HEK293 (cell line): ENCODE results near the gene OR6K3.
"Not testable (repeated sequence)": the region's sequence is repeated elsewhere in the genome, so short reads cannot be mapped to it uniquely, and the experiment has no call there.

Experiments used
- CTCF ChIA-PET: fragments of 350-600 bp; formaldehyde crosslinking; extraction: SDS; loops from one replicate; lab custom pipeline; 2021; ENCODE audit warnings: antibody characterized with exemption; lab: Yijun Ruan, JAX
- POLR2A ChIA-PET: fragments of 300-600 bp; formaldehyde crosslinking; extraction: SDS; loops from one replicate; lab custom pipeline; 2020; ENCODE audit warnings: antibody characterized with exemption, inconsistent platforms; lab: Yijun Ruan, JAX
- H3K27ac ChIP-seq: fragments of 200-500 bp; sonication (Bioruptor generic); 2 replicates; pipeline ENCODE4 v1.5.1; 2014; ENCODE audit warnings: low read depth, low read length, control low read depth, inconsistent platforms; ENCODE audit errors: extremely low read depth
- H3K36me3 ChIP-seq, 2 experiments: fragments of 200-500 bp in 1 of 2; sonication (Bioruptor generic) in 1 of 2; 1 replicate in 1 of 2; 2 replicates in 1 of 2; pipeline ENCODE4 v1.5.1; 2014 to 2017; ENCODE audit warnings: inconsistent platforms in 2 of 2, low read length in 2 of 2; ENCODE audit not compliant: control insufficient read depth in 2 of 2, insufficient read depth in 1 of 2
- H3K4me1 ChIP-seq: fragments of 200-500 bp; sonication (Bioruptor generic); 2 replicates; pipeline ENCODE4 v1.5.1; 2014; ENCODE audit warnings: mild to moderate bottlenecking, low read length, inconsistent platforms; ENCODE audit not compliant: control insufficient read depth, insufficient read depth
- H3K4me3 ChIP-seq: 2 replicates; pipeline ENCODE4 v1.5.1; 2011; ENCODE audit warnings: low read depth, mild to moderate bottlenecking, control low read depth, low read length, moderate library complexity
- H3K9me3 ChIP-seq: fragments of 200-500 bp; sonication (Bioruptor generic); 2 replicates; pipeline ENCODE4 v1.5.1; 2014; ENCODE audit warnings: low read depth, low read length, inconsistent platforms; ENCODE audit not compliant: control insufficient read depth, insufficient read depth
- GLIS1 ChIP-seq: fragments of 450-650 bp; formaldehyde crosslinking; IDR thresholded peaks from 2 replicates; pipeline ENCODE4 v1.5.1; 2016; ENCODE audit warnings: missing biosample characterization, missing genetic modification characterization
- HOXC10 ChIP-seq: sonication (generic); formaldehyde crosslinking; IDR thresholded peaks from 2 replicates; pipeline ENCODE4 v1.8.1; 2023; ENCODE audit warnings: mild to moderate bottlenecking, missing genetic modification reagents
- KLF16 ChIP-seq: fragments of 450-650 bp; formaldehyde crosslinking; IDR thresholded peaks from 2 replicates; pipeline ENCODE4 v1.5.1; 2017; ENCODE audit warnings: missing biosample characterization, missing genetic modification characterization
- TRIM28 ChIP-seq: IDR thresholded peaks from 2 replicates; pipeline ENCODE4 v1.6.1; 2011; ENCODE audit warnings: low read length, control low read depth, borderline replicate concordance
- ZBTB49 ChIP-seq: fragments of 450-650 bp; formaldehyde crosslinking; IDR thresholded peaks from 2 replicates; pipeline ENCODE4 v1.5.1; 2016; ENCODE audit warnings: missing biosample characterization, missing genetic modification characterization, low read depth
- ZFP41 ChIP-seq: fragments of 450-650 bp; formaldehyde crosslinking; IDR thresholded peaks from 2 replicates; pipeline ENCODE4 v1.5.1; 2016; ENCODE audit warnings: missing biosample characterization, missing genetic modification characterization, borderline replicate concordance
- ZFP69B ChIP-seq: fragments of 450-650 bp; formaldehyde crosslinking; IDR thresholded peaks from 2 replicates; pipeline ENCODE4 v1.5.1; 2016; ENCODE audit warnings: missing biosample characterization, missing genetic modification characterization
- ZNF114 ChIP-seq: fragments of 450-650 bp; formaldehyde crosslinking; IDR thresholded peaks from 2 replicates; pipeline ENCODE4 v1.5.0; 2017; ENCODE audit warnings: missing biosample characterization, missing genetic modification characterization
- ZNF202 ChIP-seq: fragments of 450-650 bp; formaldehyde crosslinking; IDR thresholded peaks from 2 replicates; pipeline ENCODE4 v1.5.1; 2016; ENCODE audit warnings: missing biosample characterization, missing genetic modification characterization, borderline replicate concordance
- ZNF223 ChIP-seq: fragments of 450-650 bp; formaldehyde crosslinking; IDR thresholded peaks from 2 replicates; pipeline ENCODE4 v1.5.1; 2016; ENCODE audit warnings: missing biosample characterization, missing genetic modification characterization
- ZNF341 ChIP-seq: fragments of 450-650 bp; formaldehyde crosslinking; IDR thresholded peaks from 2 replicates; pipeline ENCODE4; 2016; ENCODE audit warnings: low read depth, missing biosample characterization, missing genetic modification characterization
- ZNF433 ChIP-seq: fragments of 450-650 bp; formaldehyde crosslinking; IDR thresholded peaks from 2 replicates; pipeline ENCODE4 v1.5.1; 2016; ENCODE audit warnings: missing biosample characterization, missing genetic modification characterization, low read depth
- ZNF558 ChIP-seq: fragments of 450-650 bp; formaldehyde crosslinking; IDR thresholded peaks from 2 replicates; pipeline ENCODE4 v1.5.1; 2016; ENCODE audit warnings: missing biosample characterization, missing genetic modification characterization
- ZNF600 ChIP-seq: fragments of 450-650 bp; formaldehyde crosslinking; IDR thresholded peaks from 2 replicates; pipeline ENCODE4 v1.5.1; 2016; ENCODE audit warnings: missing biosample characterization, missing genetic modification characterization
- ZNF623 ChIP-seq: fragments of 450-650 bp; formaldehyde crosslinking; IDR thresholded peaks from 2 replicates; pipeline ENCODE4 v1.5.1; 2016; ENCODE audit warnings: missing biosample characterization, missing genetic modification characterization
- ZNF626 ChIP-seq: fragments of 450-650 bp; sonication (Bioruptor Pico); formaldehyde crosslinking; IDR thresholded peaks from 2 replicates; pipeline ENCODE4 v1.5.1; 2018; ENCODE audit warnings: missing biosample characterization, missing genetic modification characterization, inconsistent platforms
- ZNF654 ChIP-seq: fragments of 450-650 bp; formaldehyde crosslinking; IDR thresholded peaks from 2 replicates; pipeline ENCODE4 v1.5.1; 2016; ENCODE audit warnings: low read depth, missing biosample characterization, missing genetic modification characterization
- ZNF701 ChIP-seq: fragments of 450-650 bp; formaldehyde crosslinking; IDR thresholded peaks from 2 replicates; pipeline ENCODE4 v1.5.1; 2016; ENCODE audit warnings: missing biosample characterization, missing genetic modification characterization
- ZNF768 ChIP-seq: fragments of 450-650 bp; formaldehyde crosslinking; IDR thresholded peaks from 2 replicates; pipeline ENCODE4 v1.5.1; 2018; ENCODE audit warnings: missing biosample characterization, mild to moderate bottlenecking, missing genetic modification characterization
- ZNF791 ChIP-seq: fragments of 450-650 bp; formaldehyde crosslinking; IDR thresholded peaks from 2 replicates; pipeline ENCODE4 v1.5.1; 2016; ENCODE audit warnings: missing biosample characterization, missing genetic modification characterization
- ZSCAN16 ChIP-seq: fragments of 450-650 bp; formaldehyde crosslinking; IDR thresholded peaks from 2 replicates; pipeline ENCODE4 v1.5.1; 2016; ENCODE audit warnings: missing biosample characterization, missing genetic modification characterization
- TF ChIP-seq, protein P1 (sequence below): fragments of 450-650 bp; formaldehyde crosslinking; optimal IDR thresholded peaks from 2 replicates; pipeline ENCODE3; 2016; ENCODE audit warnings: missing biosample characterization, mild to moderate bottlenecking, missing genetic modification characterization
- TF ChIP-seq, protein P2 (sequence below): fragments of 450-650 bp; formaldehyde crosslinking; IDR thresholded peaks from 2 replicates; pipeline ENCODE4 v1.5.1; 2016; ENCODE audit warnings: missing biosample characterization, missing genetic modification characterization

Gene OR6K3

DNA sequence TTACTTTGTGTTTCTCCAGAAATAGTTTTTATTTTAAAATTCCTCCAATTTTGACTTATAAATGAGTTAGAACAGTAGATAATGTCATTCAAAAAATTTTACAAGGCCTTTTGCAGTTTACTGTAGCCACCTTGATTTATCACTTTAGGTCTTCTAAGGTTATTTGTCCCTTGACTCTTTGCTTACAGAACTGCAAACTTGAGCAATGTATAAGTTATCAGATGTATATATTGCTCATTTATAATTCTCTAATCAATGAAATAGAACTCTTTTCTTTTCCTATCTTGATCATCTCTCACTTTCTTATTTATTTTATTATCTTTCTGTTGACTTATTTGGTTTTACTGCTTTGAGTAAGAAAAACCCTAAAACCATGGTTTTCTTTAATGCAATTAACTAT, 28.2 kb downstream of the OR6K3 start:
- ChIA-PET CTCF (no interaction called here), POLR2A (no interaction called here)
- H3K4me1 ChIP-seq, result no peaks in the 10 kb centered on the region
- H3K9me3 ChIP-seq, result no peaks in the 10 kb centered on the region
- TF ChIP-seq ZNF623 (no peak), GLIS1 (tag by site-specific recombination) (no peak), ZBTB49 (tag by site-specific recombination) (no peak), HOXC10 (no peak), ZNF626 (tag by site-specific recombination) (no peak)
- H3K27ac ChIP-seq, result no peak overlapping the region
- H3K36me3 ChIP-seq, result no peaks in the 10 kb centered on the region
- H3K4me3 ChIP-seq, result no peak overlapping the region

DNA sequence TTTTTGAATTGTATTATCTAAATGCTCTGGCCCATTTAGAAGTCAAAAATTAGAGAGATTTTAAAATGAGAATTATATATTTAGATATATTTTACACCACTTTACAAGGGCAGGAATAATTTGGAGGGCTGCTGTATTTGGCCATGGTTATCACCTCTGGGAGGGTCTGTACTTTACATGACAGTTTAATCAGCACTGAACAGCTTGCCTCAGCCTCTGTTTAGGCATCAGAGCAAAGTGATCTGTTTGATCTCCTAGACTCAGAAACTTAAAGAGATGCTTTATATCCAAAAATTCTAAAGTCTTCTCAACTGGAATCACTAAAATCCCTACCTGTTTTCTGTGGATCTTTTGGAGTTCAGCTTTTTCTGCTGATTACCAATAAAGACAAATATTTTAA, 28.6 kb downstream of the OR6K3 start:
- ChIA-PET CTCF (no interaction called here), POLR2A (no interaction called here)
- H3K4me3 ChIP-seq, result no peak overlapping the region
- no peaks in the 10 kb centered on the region for H3K4me1 ChIP-seq
- H3K27ac ChIP-seq, result no peak overlapping the region
- H3K9me3 ChIP-seq, result no peaks in the 10 kb centered on the region
- TF ChIP-seq ZNF600 (no peak), ZNF223 (tag by site-specific recombination) (no peak), ZNF202 (tag by site-specific recombination) (no peak), ZNF558 (no peak), ZSCAN16 (tag by site-specific recombination) (no peak), ZFP41 (tag by site-specific recombination) (no peak), TRIM28 (no peak), ZNF768 (tag by site-specific recombination) (no peak), ZNF341 (no peak), ZNF433 (tag by site-specific recombination) (no peak), KLF16 (tag by site-specific recombination) (no peak), ZNF654 (no peak), ZNF114 (tag by site-specific recombination) (no peak), ZNF701 (tag by site-specific recombination) (no peak), ZNF791 (tag by site-specific recombination) (no peak), ZFP69B (tag by site-specific recombination) (no peak)
- TF ChIP-seq, protein P1, sequence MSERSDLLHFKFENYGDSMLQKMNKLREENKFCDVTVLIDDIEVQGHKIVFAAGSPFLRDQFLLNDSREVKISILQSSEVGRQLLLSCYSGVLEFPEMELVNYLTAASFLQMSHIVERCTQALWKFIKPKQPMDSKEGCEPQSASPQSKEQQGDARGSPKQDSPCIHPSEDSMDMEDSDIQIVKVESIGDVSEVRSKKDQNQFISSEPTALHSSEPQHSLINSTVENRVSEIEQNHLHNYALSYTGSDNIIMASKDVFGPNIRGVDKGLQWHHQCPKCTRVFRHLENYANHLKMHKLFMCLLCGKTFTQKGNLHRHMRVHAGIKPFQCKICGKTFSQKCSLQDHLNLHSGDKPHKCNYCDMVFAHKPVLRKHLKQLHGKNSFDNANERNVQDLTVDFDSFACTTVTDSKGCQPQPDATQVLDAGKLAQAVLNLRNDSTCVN (tag by site-specific recombination), result no peak
- TF ChIP-seq, protein P2, sequence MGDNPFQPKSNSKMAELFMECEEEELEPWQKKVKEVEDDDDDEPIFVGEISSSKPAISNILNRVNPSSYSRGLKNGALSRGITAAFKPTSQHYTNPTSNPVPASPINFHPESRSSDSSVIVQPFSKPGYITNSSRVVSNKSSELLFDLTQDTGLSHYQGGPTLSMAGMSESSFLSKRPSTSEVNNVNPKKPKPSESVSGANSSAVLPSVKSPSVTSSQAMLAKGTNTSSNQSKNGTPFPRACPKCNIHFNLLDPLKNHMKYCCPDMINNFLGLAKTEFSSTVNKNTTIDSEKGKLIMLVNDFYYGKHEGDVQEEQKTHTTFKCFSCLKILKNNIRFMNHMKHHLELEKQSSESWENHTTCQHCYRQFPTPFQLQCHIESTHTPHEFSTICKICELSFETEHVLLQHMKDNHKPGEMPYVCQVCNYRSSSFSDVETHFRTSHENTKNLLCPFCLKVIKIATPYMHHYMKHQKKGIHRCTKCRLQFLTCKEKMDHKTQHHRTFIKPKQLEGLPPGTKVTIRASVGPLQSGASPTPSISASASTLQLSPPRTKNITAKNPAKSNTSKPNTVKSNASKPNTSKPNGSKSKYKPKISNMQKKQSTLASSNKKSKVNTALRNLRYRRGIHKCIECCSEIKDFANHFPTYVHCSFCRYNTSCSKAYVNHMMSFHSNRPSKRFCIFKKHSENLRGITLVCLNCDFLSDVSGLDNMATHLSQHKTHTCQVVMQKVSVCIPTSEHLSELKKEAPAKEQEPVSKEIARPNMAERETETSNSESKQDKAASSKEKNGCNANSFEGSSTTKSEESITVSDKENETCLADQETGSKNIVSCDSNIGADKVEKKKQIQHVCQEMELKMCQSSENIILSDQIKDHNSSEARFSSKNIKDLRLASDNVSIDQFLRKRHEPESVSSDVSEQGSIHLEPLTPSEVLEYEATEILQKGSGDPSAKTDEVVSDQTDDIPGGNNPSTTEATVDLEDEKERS, result no peak
- no peaks in the 10 kb centered on the region for H3K36me3 ChIP-seq

DNA sequence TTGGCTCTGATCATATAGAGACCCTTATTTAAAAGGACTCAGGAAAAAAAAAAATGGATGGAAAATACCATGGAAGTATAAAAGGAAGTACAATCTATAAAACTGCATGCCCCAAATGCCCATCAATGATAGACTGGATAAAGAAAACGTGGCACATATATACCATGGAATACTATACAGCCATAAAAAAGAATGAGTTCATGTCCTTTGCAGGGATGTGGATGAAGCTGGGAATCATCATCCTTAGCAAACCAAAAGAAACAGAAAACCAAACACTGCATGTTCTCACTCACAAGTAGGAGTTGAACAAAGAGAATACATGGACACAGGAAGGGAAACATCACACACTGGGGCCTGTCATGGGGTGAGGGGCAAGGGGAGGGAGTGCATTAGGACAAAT, 29.4 kb downstream of the OR6K3 start:
- H3K4me1 ChIP-seq, CTCF ChIA-PET, POLR2A ChIA-PET, H3K27ac ChIP-seq, H3K4me3 ChIP-seq, H3K36me3 ChIP-seq, H3K9me3 ChIP-seq: not testable (repeated sequence)
